Hematopoietic multipotent progenitor cell (in vitro differentiated cells): Measurements from ENCODE around the gene NALF2. TPM values are rescaled to one million over a fixed set of nuclear protein-coding genes. Genes with fewer than 3 reads are reported as not detected.

ENCODE experiments used
- DNase-seq, 3 donors: peaks; one replicate each; pipeline ENCODE4 v3.0.0-alpha.2; 2011 to 2015; ENCODE audit warnings: low read depth in 2 of 3, low spot score in 2 of 3
- total RNA-seq: library from RNA; depleted of rRNA; stranded (reverse); fragments of >200 nt; gene quantifications from one replicate; pipeline ENCODE4 v1.2.3, GENCODE V29; 2012

Gene NALF2
- total RNA-seq = under 0.01 TPM

- peak in 2 of 3 donors; percentile 51 to 73 for DNase-seq
These were observed at the start of gene NALF2 for GRCh38 chrX:69503782-69504625. NALF2 (plus strand) TSS chrX:69504326; CDS start chrX:69505283, 957 bp downstream.

- no peak for DNase-seq
These were observed 46.4 kb upstream of the NALF2 start for GRCh38 chrX:69457756-69458155.

GRCh38 chrX:69466546-69466945 lies 37.6 kb upstream of the NALF2 start:
- no peak for DNase-seq

GRCh38 chrX:69469975-69470374 lies 34.2 kb upstream of the NALF2 start:
- no peak for DNase-seq

GRCh38 chrX:69489625-69490024 lies 14.5 kb upstream of the NALF2 start:
- DNase-seq = no peak

GRCh38 chrX:69493193-69493592 lies 10.9 kb upstream of the NALF2 start:
- peak in 1 of 3 donors; percentile 54 for DNase-seq

- DNase-seq = no peak
These were observed 10.4 kb upstream of the NALF2 start for GRCh38 chrX:69493766-69494165.

GRCh38 chrX:69496183-69496582 lies 7.9 kb upstream of the NALF2 start:
- DNase-seq = no peak

- no peak for DNase-seq
These were observed 2.7 kb upstream of the NALF2 start for GRCh38 chrX:69501429-69501828.

- DNase-seq = no peak
These were observed 821 bp upstream of the NALF2 start for GRCh38 chrX:69503228-69503781.

GRCh38 chrX:69504626-69505612 lies 793 bp downstream of the NALF2 start:
- no peak for DNase-seq

- DNase-seq = no peak
These were observed 1.9 kb downstream of the NALF2 start for GRCh38 chrX:69505772-69506616.

GRCh38 chrX:69506617-69507499 lies 2.7 kb downstream of the NALF2 start:
- DNase-seq = no peak

- DNase-seq = no peak
These were observed 3.3 kb downstream of the NALF2 start for GRCh38 chrX:69507500-69507789.

- DNase-seq = no peak
These were observed 4.5 kb downstream of the NALF2 start for GRCh38 chrX:69508610-69509009.

- peak in 1 of 3 donors; percentile 23 for DNase-seq
These were observed 6.1 kb downstream of the NALF2 start for GRCh38 chrX:69510137-69510715.

- no peak for DNase-seq
These were observed 6.9 kb downstream of the NALF2 start for GRCh38 chrX:69510914-69511513.

- DNase-seq = no peak
These were observed 17.9 kb downstream of the NALF2 start for GRCh38 chrX:69522052-69522451.

GRCh38 chrX:69523314-69523713 lies 19.2 kb downstream of the NALF2 start:
- DNase-seq = no peak
